Stimulated activated CD4-positive, alpha-beta T cell treated with anti-CD3 and anti-CD28 coated beads, TNF-alpha, amount 100 ng/mL, for 4 hours (primary cell): ENCODE measurements around the gene ULK3.
A peak's percentile ranks its signal among the peaks of the same experiment; 100 is the strongest.

Experiments used
- DNase-seq, 3 experiments: peaks; one replicate each; pipeline ENCODE4 v3.0.0-alpha.2; 2020; ENCODE audit warnings: low read depth in 3 of 3

Gene ULK3

GRCh38 chr15:74868059-74868458 lies 25.1 kb upstream of the ULK3 start:
- DNase-seq: no peak

DNA sequence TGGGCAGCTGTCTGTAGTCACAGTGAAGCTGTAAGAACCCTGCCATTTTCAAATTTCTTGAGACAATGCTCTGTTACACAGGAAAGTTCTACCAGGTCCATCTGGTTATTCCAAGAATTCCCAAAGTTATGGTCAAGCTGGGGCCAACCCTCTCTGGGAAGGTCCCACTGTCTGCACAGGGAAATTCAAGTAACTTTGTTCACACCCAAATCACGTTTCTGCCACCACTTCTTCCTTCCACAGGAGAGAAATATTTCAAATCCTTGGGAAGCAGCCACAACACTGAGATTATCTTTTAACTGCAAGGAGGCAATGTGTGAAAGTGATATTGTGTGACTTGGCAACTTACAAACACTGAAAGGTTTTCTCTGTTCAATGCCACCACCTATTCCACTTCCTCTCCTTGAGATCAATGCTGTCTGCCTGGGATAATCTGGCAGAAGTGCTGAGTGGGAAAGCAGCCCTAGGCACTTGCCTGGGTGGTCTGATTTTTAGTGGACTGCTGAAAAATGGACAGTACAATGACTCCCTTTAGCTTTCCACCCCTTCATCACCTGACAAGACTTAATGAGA lies 24.6 kb upstream of the ULK3 start:
- no peak for DNase-seq

- no peak for DNase-seq
These were observed 23.1 kb upstream of the ULK3 start for GRCh38 chr15:74866090-74866489.

- DNase-seq: no peak
These were observed 22.4 kb upstream of the ULK3 start for GRCh38 chr15:74865316-74865715.

DNA sequence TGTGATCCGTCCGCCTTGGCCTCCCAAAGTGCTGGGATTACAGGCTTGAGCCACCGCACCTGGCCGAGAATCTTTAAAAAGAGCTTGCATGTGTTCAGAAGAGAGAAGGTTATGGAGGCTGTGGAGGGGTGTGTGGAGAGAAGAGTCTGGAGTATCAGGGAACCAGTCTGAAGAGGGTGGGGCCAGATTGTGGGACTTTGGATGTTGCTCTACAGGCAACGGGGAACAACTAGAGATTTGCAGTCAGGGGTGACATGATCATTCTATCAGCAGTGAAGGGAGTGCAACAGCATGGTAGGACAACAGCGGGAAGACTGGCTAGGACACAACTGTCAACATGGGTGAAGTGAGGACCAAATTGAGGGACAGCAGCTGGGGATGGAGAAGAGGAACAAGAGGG lies 21.3 kb upstream of the ULK3 start:
- no peak for DNase-seq

GRCh38 chr15:74863239-74864056 lies 20.5 kb upstream of the ULK3 start:
- DNase-seq: no peak

DNA sequence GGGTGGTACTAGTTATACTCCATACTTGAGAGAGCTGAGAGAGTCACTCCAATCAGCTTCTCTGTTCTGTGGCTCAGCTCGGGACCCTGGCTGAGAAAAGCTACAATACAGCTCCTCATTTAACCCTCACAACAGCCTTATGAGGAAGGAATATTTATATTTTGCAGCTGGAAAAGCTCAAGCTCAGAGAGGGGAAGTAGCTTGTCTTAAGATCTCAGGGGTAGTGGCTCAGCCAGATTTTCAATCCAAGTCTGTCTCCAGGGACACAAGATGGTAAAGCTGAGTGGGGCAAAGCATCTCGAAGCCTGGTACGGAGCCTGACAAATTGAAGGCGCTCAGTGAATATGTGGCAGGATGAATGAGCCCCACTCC lies 15.4 kb upstream of the ULK3 start:
- DNase-seq: no peak

GRCh38 chr15:74857671-74858368 lies 14.9 kb upstream of the ULK3 start:
- DNase-seq: no peak

GRCh38 chr15:74857082-74857655 lies 14.2 kb upstream of the ULK3 start:
- DNase-seq: no peak

DNA sequence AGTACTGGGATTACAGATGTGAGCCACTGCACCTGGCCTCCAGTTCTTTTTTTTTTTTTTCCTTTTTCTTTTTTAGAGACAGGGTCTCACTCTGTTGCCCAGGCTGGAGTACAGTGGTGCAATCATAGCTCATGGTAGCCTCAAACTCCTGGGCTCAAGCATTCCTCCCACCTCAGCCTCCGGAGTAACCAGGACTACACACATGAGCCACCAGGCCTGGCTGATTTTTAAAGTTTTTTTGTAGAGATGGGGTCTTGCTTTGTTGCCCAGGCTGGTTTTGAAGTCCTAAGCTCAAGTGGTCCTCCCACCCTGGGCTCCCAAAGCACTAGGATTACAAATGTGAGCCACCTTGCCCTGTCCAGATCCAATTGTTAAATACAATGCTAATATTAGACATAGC lies 13.6 kb upstream of the ULK3 start:
- no peak for DNase-seq

DNA sequence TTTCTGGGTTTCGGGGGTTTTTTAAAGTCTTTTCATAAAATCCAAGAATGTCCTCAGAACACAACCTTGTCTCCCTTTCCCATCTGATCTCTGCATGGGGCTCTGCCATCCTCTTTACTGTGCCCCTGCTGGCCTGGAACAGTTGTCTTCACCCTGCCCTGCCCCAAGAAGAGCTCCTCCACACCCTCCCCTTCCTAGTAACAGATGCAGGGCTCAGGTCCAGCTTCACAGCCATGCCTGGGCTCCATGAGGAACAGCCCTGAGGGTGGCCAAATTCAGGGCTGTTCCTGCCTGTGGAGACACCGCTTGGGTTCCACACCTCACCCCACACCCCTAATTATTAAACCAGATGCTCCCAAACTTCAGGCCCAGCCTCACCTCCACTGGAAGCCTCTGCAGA lies 12.9 kb upstream of the ULK3 start:
- DNase-seq: no peak

- no peak for DNase-seq
These were observed 11.6 kb upstream of the ULK3 start for GRCh38 chr15:74854453-74855022.

DNA sequence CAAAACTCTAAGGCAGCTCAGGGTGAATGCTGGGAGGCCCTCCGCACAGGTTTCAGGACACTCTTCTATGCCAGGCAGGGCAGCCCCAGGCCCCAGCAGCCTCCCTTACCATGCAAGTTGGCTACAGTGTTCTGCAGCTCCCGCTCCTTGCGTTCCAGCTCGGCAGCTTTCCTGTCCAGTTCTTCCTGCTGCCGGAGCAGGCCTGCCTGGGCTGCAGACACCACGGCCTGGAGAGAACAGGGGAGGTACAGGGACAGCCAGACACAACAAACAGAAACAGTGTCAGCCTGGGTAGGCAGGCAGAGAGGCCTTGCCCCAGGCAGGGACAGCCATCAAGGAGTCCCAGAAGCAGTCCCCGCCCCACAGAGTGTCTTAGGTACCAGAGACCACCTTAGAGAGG lies 9.0 kb upstream of the ULK3 start:
- DNase-seq: no peak

DNA sequence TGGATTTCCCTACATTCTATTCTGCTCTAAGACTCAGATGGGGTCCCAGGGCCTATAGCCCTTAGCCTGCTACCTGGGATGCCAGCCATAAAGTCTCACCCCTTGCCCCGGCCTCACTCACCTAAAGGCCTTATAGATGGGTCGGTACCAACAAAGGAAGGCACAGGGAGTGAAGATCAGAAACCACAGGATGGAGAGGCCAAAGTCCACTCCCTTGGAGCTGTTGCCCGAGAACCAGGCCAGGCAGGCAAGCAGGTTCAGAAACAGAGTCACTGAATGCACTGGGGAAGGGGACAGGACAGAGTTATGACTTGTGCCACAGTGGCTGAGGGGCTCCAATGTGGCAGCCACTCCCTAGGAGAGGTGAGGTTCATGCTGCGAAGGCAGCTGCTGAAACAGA lies 7.4 kb upstream of the ULK3 start:
- no peak for DNase-seq

- DNase-seq: no peak
These were observed 4.5 kb upstream of the ULK3 start for GRCh38 chr15:74847432-74847831.

DNA sequence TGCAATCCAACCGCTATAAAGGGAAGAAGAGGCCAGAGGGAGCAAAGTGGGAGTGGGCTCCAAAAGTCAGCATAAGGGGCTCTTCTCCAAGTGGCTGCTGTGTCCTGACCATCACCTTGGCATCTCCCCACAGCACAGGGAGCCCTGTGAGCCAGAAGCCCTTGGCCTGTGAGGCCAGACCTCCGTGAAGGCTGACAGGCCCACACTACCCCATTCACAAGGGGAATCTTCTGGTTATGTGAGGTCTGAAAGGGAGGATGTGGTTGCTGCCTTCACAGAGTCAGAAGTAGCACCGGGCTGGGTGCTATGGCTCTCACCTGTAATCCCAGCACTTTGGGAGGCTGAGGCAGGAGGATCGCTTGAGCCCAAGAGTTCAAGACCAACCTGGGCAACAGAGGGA lies 2.6 kb upstream of the ULK3 start:
- DNase-seq: no peak

- DNase-seq: peak; percentile 23 to 39 (median 26)
These were observed 2.2 kb upstream of the ULK3 start for GRCh38 chr15:74845208-74845568.

DNA sequence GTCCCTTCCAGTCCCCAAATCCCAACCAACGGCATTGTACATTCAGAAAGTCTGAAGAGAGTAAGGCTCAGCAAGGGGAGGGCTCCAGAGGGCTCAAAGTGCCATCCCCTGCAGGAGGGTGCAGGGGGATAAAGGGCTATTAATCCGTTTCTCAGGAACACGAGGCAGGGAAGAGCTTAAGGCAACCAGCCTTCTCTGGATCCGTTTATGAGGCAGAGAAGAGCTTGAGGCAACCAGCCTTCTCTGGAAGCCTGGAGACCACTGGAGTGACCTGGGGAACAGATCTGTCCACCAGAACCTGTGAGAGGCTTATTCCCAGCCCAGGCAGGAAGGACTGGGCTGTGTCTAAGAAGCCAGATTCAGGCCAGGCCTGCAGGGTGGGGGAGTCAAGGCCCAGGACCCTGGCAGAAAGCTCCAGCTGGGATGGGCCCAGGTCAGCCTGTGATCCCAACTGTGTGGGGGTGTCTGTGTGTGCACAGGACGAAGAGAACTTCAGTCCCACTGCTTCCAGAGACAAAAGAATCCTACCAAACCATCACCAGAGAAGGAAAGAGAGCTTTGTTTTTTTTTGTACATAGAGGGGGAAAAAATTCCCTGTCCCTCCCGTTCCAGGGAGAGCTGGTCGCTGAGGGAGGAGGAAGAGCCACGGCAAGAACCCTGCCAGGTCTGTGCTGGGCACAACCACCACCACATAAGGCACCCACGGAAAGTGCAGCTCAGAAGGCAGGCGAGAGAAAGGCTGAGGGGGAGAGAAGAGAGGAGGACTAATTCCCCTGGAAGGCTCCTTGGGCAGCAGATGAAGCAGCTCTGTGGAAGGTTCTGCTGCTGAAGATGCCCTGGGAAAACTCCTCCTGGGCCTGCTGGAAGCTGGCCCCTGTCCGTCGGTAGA lies 1.6 kb upstream of the ULK3 start:
- DNase-seq: no peak

DNA sequence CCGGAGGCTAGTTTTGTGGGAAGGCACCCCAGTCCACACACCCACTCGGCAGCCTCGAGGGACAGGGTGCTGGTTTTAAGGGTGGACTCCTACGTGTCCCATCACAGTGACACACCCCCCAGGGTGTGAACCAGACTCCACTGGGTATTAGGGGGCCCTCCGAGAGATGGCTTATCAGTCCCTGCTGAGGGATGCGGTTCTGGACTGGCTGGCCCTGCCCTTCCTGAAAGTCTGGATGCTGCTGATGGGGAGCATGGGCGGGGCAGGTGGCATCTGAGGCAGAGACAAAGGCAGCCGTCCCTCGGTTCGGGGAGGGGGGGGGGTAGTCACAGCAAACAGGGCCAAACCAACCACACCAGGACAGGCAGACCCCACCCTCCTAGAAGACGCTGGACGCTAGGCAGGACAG lies 939 bp upstream of the ULK3 start:
- no peak for DNase-seq

DNA sequence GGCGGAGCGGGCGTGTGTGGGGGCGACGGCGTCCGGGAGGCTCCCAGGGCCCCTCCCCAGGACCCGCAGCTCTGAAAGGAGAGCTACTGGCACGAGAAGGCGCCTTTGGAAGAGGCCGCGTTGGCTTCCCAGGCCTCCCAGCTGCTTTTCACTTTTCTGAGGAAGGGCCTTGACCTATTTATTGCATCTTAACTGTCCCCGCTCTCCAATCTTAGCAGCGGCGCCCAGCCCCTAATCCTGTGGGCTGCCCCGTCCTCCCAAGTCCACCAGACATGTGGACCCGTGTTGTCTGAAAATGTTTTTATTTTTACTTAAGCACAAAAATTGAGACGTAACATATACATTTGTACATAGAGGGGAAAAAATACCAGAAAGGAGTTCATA lies 481 bp upstream of the ULK3 start:
- no peak for DNase-seq

GRCh38 chr15:74841891-74842373 lies 1.0 kb downstream of the ULK3 start:
- no peak for DNase-seq
